Measurements from ENCODE around the gene CST3. TPM values are rescaled to one million over a fixed set of nuclear protein-coding genes. Genes with fewer than 3 reads are reported as not detected.

CST3 gene
- total and polyA plus RNA-seq, 2 of the 8 experiments (the other 6 are each of a cell fraction or from before 2014, with no cell fraction given): 53.2 to 184 TPM

DNA sequence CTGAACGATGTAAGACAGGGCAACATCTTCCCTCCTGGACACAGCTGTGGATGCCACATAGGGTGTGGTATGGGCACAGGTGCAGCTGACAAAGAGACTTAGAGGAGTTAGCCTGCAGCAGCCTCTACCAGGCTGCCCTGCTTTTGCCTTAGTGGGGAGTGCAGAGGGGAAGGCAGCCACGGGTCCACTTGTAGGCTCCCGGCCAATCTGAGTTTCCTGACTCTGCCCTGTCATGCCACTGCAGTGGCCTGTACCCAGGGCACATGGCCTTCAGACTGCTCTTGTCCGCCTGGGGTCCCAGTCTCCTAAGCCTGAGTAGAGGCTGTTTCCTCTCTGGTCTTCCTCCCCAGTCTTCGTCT, 52.3 kb downstream of the CST3 start:
- POLR2A ChIA-PET (ENCODE audit: partially characterized antibody): interaction anchor here (0.9 to 1.2 kb wide), 4 partner anchors 18 to 235 kb away, joined by 3 to 4 read pairs (median 4); partner anchors contain the start of gene NXT1
- no peak overlapping the region for H3K23ac ChIP-seq (ENCODE audit: insufficient read length)
- no peak overlapping the region for H4K91ac ChIP-seq (replicated peaks; ENCODE audit: insufficient read length, low read length)
- WGBS, 2 experiments (ENCODE audit: extremely low coverage in 1 of 2, insufficient coverage in 1 of 2, insufficient read length in 1 of 2, insufficient replicate concordance in 2 of 2, low coverage in 1 of 2, low lambda C conversion rate in 2 of 2, missing lambda C conversion rate in 1 of 2): 86% methylated on average over 5 of the region's 5 CpGs; no CpG with 5 or more reads in 1 of the 2 experiments
- DNase-seq (ENCODE audit: low read depth in 1 of 2, low spot score in 2 of 2) (peak in 1 of 2 experiments; percentile 34), FAIRE-seq (no peak)
- no peaks in the 10 kb centered on the region; a peak in 1 of 7 replicates for H3K27me3 ChIP-seq (replicated peaks in 1 of 4; ENCODE audit: control insufficient read depth in 3 of 4, extremely low read depth in 1 of 4, insufficient read depth in 3 of 4, low read length in 3 of 4)
- H2BK15ac ChIP-seq (ENCODE audit: low read length): 0 out of 2 replicates have a peak overlapping the region, but pooled peaks have one; percentile 75
- no peak overlapping the region for H3K4me3 ChIP-seq (ENCODE audit: extremely low read depth in 1 of 4, insufficient read depth in 2 of 4, low read depth in 3 of 4, low read length in 4 of 4)
- H3K9me3 ChIP-seq (ENCODE audit: insufficient read depth in 2 of 2, low read depth in 1 of 2, low read length in 1 of 2): peaks cover 0 to 9% of the 10 kb centered on the region in 2 experiments; a peak in 1 of 4 replicates
- peak overlapping the region; percentile 80; the same call in 1 of the 2 replicates for H2BK12ac ChIP-seq (ENCODE audit: low read depth, low read length)
- H3K27ac ChIP-seq (ENCODE audit: low read depth, low read length): no peak overlapping the region
- H2AK5ac ChIP-seq (ENCODE audit: low read depth, low read length): no peak overlapping the region; the same call in 1 of the 2 replicates
- no peak overlapping the region for H2BK5ac ChIP-seq (ENCODE audit: low read depth, low read length)
- H3K18ac ChIP-seq (ENCODE audit: extremely low read depth, low read length): no peak overlapping the region
- H3K79me2 ChIP-seq (ENCODE audit: control insufficient read depth in 1 of 2, insufficient read depth in 2 of 2, low read length in 2 of 2): no peaks in the 10 kb centered on the region
- no peaks in the 10 kb centered on the region for H3K79me1 ChIP-seq (ENCODE audit: low read depth, low read length)
- H2BK20ac ChIP-seq (ENCODE audit: low read length): peak overlapping the region; percentile 66; the same call in 1 of the 2 replicates
- no peak overlapping the region for H2AFZ ChIP-seq (ENCODE audit: low read length)
- no peak for TF ChIP-seq CTBP2 (IDR thresholded peaks at IDR 0.05; ENCODE audit: borderline replicate concordance, insufficient read depth, insufficient read length, low read length)
- no peak for TF ChIP-seq KDM1A (IDR thresholded peaks at IDR 0.05; ENCODE audit: borderline replicate concordance, low read length)
- TF ChIP-seq YY1 (IDR thresholded peaks at IDR 0.05; ENCODE audit: low read depth, low read length): no peak
- no peak for TF ChIP-seq E2F6 (IDR thresholded peaks at IDR 0.05)
- TF ChIP-seq KDM4A (IDR thresholded peaks at IDR 0.05; ENCODE audit: low read depth, low read length, severe bottlenecking): no peak
- no peak overlapping the region for H4K8ac ChIP-seq (ENCODE audit: extremely low read depth, insufficient read depth, low read length)
- H4K20me1 ChIP-seq (replicated peaks in 1 of 2; ENCODE audit: control insufficient read depth in 1 of 2, insufficient read depth in 2 of 2, low read length in 2 of 2): no peaks in the 10 kb centered on the region
- no peak overlapping the region for H2BK120ac ChIP-seq (replicated peaks; ENCODE audit: low read depth, low read length)
- no peak overlapping the region for H3K14ac ChIP-seq (ENCODE audit: insufficient read length)
- H3K4me2 ChIP-seq (ENCODE audit: insufficient read depth in 1 of 2, low read depth in 2 of 2, low read length in 2 of 2): no peak overlapping the region
- no peak overlapping the region for H4K5ac ChIP-seq (ENCODE audit: insufficient read length, low read depth, low read length)
- no peak overlapping the region for H3K4ac ChIP-seq (replicated peaks; ENCODE audit: insufficient read length, low read depth, low read length)
- no peak overlapping the region for H3K9ac ChIP-seq (replicated peaks in 1 of 4; ENCODE audit: extremely low read depth in 1 of 4, low read depth in 3 of 4, low read length in 3 of 4)
- H3K36me3 ChIP-seq (ENCODE audit: control insufficient read depth in 2 of 4, insufficient read depth in 4 of 4, low read length in 3 of 4): no peaks in the 10 kb centered on the region
- CTCF ChIA-PET (ENCODE audit: partially characterized antibody): interaction anchor here (0.7 to 6.3 kb wide), 10 partner anchors 10 to 142 kb away, joined by 3 to 99 read pairs (median 4); partner anchors contain the start of gene CST11
- H3K56ac ChIP-seq (replicated peaks; ENCODE audit: insufficient read length, low read depth, low read length): no peak overlapping the region
- no peaks in the 10 kb centered on the region for H3K23me2 ChIP-seq (ENCODE audit: low read depth, low read length)
- H3K4me1 ChIP-seq (replicated peaks in 1 of 4; ENCODE audit: control insufficient read depth in 3 of 4, insufficient read depth in 4 of 4, low read length in 3 of 4): peaks cover 0 to 2% (median 0%) of the 10 kb centered on the region in 4 experiments; a peak in 1 of 7 replicates

All from H1 (cell line).